HEK293 (cell line): ENCODE measurements around the gene USE1.

ENCODE experiments used
- SALL2 ChIP-seq: fragments of 450-650 bp; formaldehyde crosslinking; IDR thresholded peaks from 2 replicates; pipeline ENCODE4 v1.5.0; 2017; ENCODE audit warnings: missing biosample characterization, mild to moderate bottlenecking, missing genetic modification characterization, borderline replicate concordance
- SP2 ChIP-seq: fragments of 450-650 bp; formaldehyde crosslinking; IDR thresholded peaks from 2 replicates; pipeline ENCODE4 v1.5.1; 2016; ENCODE audit warnings: missing biosample characterization, missing genetic modification characterization
- ZBTB20 ChIP-seq: fragments of 450-650 bp; formaldehyde crosslinking; IDR thresholded peaks from 2 replicates; pipeline ENCODE4 v1.5.1; 2016; ENCODE audit warnings: missing biosample characterization, missing genetic modification characterization
- ZBTB7A ChIP-seq: fragments of 450-650 bp; formaldehyde crosslinking; IDR thresholded peaks from 2 replicates; pipeline ENCODE4 v1.5.1; 2016; ENCODE audit warnings: low read depth, missing biosample characterization, missing genetic modification characterization
- ZFP3 ChIP-seq: fragments of 450-650 bp; formaldehyde crosslinking; IDR thresholded peaks from 2 replicates; pipeline ENCODE4 v1.5.1; 2016; ENCODE audit warnings: low read depth, missing biosample characterization, missing genetic modification characterization
- ZNF133 ChIP-seq: fragments of 450-650 bp; formaldehyde crosslinking; IDR thresholded peaks from 2 replicates; pipeline ENCODE4 v1.5.1; 2016; ENCODE audit warnings: missing biosample characterization, missing genetic modification characterization
- ZNF146 ChIP-seq: fragments of 450-650 bp; formaldehyde crosslinking; IDR thresholded peaks from 2 replicates; pipeline ENCODE4 v1.5.1; 2016; ENCODE audit warnings: missing biosample characterization, missing genetic modification characterization
- ZNF19 ChIP-seq: fragments of 450-650 bp; formaldehyde crosslinking; IDR thresholded peaks from 2 replicates; pipeline ENCODE4; 2016; ENCODE audit warnings: missing biosample characterization, missing genetic modification characterization, low read depth
- ZNF426 ChIP-seq: fragments of 450-650 bp; formaldehyde crosslinking; IDR thresholded peaks from 2 replicates; pipeline ENCODE4 v1.5.1; 2017; ENCODE audit warnings: missing biosample characterization, missing genetic modification characterization, mild to moderate bottlenecking, inconsistent platforms, moderate library complexity
- ZNF544 ChIP-seq: fragments of 450-650 bp; formaldehyde crosslinking; IDR thresholded peaks from 2 replicates; pipeline ENCODE4 v1.5.0; 2017; ENCODE audit warnings: missing biosample characterization, missing genetic modification characterization
- ZNF610 ChIP-seq: fragments of 450-650 bp; formaldehyde crosslinking; IDR thresholded peaks from 2 replicates; pipeline ENCODE4 v1.5.1; 2016; ENCODE audit warnings: missing biosample characterization, missing genetic modification characterization, borderline replicate concordance
- ZNF677 ChIP-seq: fragments of 450-650 bp; IDR thresholded peaks from 2 replicates; pipeline ENCODE4 v1.5.0; 2018; ENCODE audit warnings: missing biosample characterization, mild to moderate bottlenecking, missing genetic modification characterization, moderate library complexity
- ZNF76 ChIP-seq: fragments of 450-650 bp; formaldehyde crosslinking; IDR thresholded peaks from 2 replicates; pipeline ENCODE4; 2016; ENCODE audit warnings: low read depth, missing biosample characterization, missing genetic modification characterization, borderline replicate concordance
- ZNF843 ChIP-seq: fragments of 450-650 bp; formaldehyde crosslinking; IDR thresholded peaks from 2 replicates; pipeline ENCODE4 v1.5.1; 2016; ENCODE audit warnings: missing biosample characterization, missing genetic modification characterization
- TF ChIP-seq, protein P1 (sequence below): fragments of 450-650 bp; formaldehyde crosslinking; IDR thresholded peaks from 2 replicates; pipeline ENCODE4 v1.5.1; 2016; ENCODE audit warnings: missing biosample characterization, missing genetic modification characterization
- TF ChIP-seq, protein P2 (sequence below): fragments of 450-650 bp; formaldehyde crosslinking; IDR thresholded peaks from 2 replicates; pipeline ENCODE4 v1.5.1; 2017; ENCODE audit warnings: missing biosample characterization, missing genetic modification characterization
- TF ChIP-seq, protein P3 (sequence below): fragments of 450-650 bp; IDR thresholded peaks from 2 replicates; pipeline ENCODE4 v1.5.1; 2018; ENCODE audit warnings: missing biosample characterization, missing genetic modification characterization
- TF ChIP-seq, protein P4 (sequence below): fragments of 450-650 bp; formaldehyde crosslinking; IDR thresholded peaks from 2 replicates; pipeline ENCODE4 v1.5.1; 2017; ENCODE audit warnings: missing biosample characterization, mild to moderate bottlenecking, missing genetic modification characterization, moderate library complexity
- TF ChIP-seq, protein P5 (sequence below): fragments of 450-650 bp; formaldehyde crosslinking; IDR thresholded peaks from 2 replicates; pipeline ENCODE4 v1.5.1; 2016; ENCODE audit warnings: missing biosample characterization, missing genetic modification characterization, low read depth
- TF ChIP-seq, protein P6 (sequence below): fragments of 450-650 bp; formaldehyde crosslinking; IDR thresholded peaks from 2 replicates; pipeline ENCODE4 v1.5.1; 2016; ENCODE audit warnings: missing biosample characterization, missing genetic modification characterization
- TF ChIP-seq, protein P7 (sequence below): fragments of 450-650 bp; formaldehyde crosslinking; IDR thresholded peaks from 2 replicates; pipeline ENCODE4 v1.5.1; 2016; ENCODE audit warnings: missing biosample characterization, missing genetic modification characterization

The USE1 gene

DNA sequence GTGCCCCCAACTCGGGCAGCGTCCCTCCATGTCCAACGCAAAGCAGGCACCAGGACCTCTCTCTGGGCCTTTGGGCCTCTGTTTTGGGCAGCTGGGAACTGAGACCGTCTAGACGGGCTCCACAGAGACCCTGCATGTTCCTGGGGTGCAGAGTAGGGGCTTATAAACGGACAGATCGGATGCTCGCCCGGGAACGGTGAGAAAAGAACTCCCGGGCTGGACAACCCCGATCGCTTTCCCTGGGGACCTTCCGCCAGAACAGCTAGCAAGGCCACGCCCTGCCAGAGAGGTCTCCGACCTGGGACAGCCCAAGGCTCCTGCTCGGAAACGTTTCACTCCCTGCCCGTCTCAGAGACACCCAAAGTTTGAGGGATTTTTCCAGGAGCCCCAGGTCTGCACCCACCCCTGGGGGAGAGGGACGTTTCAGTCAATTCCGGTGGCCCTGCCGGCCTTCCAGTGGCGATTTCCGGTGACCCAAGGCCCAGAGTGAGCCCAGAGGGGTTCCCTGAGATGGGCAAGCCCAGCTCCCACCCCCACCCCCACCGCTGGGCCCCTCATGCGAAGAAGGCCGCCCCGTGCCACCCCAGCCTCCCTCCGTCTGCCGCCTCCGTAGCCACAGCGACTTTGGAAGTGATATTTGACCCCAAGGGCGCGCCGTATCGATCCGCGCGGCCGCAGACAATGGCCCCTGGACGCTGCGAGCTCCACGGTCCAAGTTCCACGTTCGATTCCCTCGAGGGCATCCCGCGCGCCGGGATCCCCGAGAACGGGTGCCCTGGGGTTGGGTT, 28.9 kb downstream of the USE1 start (continued):
- TF ChIP-seq ZNF544 (tag by site-specific recombination): no peak
- TF ChIP-seq ZNF677 (tag by site-specific recombination): no peak
- TF ChIP-seq ZNF610: no peak
- TF ChIP-seq ZNF133 (tag by site-specific recombination): no peak
- TF ChIP-seq SP2: peak; percentile 33
- TF ChIP-seq, protein P1, sequence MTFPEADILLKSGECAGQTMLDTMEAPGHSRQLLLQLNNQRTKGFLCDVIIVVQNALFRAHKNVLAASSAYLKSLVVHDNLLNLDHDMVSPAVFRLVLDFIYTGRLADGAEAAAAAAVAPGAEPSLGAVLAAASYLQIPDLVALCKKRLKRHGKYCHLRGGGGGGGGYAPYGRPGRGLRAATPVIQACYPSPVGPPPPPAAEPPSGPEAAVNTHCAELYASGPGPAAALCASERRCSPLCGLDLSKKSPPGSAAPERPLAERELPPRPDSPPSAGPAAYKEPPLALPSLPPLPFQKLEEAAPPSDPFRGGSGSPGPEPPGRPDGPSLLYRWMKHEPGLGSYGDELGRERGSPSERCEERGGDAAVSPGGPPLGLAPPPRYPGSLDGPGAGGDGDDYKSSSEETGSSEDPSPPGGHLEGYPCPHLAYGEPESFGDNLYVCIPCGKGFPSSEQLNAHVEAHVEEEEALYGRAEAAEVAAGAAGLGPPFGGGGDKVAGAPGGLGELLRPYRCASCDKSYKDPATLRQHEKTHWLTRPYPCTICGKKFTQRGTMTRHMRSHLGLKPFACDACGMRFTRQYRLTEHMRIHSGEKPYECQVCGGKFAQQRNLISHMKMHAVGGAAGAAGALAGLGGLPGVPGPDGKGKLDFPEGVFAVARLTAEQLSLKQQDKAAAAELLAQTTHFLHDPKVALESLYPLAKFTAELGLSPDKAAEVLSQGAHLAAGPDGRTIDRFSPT (tag by site-specific recombination): 0 out of 2 replicates have a peak, but pooled peaks have one; percentile 42
- TF ChIP-seq ZNF146 (tag by site-specific recombination): no peak
- no peak for TF ChIP-seq ZNF76 (tag by site-specific recombination)
- TF ChIP-seq, protein P2, sequence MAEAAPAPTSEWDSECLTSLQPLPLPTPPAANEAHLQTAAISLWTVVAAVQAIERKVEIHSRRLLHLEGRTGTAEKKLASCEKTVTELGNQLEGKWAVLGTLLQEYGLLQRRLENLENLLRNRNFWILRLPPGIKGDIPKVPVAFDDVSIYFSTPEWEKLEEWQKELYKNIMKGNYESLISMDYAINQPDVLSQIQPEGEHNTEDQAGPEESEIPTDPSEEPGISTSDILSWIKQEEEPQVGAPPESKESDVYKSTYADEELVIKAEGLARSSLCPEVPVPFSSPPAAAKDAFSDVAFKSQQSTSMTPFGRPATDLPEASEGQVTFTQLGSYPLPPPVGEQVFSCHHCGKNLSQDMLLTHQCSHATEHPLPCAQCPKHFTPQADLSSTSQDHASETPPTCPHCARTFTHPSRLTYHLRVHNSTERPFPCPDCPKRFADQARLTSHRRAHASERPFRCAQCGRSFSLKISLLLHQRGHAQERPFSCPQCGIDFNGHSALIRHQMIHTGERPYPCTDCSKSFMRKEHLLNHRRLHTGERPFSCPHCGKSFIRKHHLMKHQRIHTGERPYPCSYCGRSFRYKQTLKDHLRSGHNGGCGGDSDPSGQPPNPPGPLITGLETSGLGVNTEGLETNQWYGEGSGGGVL (tag by site-specific recombination): peak; percentile 68
- TF ChIP-seq, protein P3, sequence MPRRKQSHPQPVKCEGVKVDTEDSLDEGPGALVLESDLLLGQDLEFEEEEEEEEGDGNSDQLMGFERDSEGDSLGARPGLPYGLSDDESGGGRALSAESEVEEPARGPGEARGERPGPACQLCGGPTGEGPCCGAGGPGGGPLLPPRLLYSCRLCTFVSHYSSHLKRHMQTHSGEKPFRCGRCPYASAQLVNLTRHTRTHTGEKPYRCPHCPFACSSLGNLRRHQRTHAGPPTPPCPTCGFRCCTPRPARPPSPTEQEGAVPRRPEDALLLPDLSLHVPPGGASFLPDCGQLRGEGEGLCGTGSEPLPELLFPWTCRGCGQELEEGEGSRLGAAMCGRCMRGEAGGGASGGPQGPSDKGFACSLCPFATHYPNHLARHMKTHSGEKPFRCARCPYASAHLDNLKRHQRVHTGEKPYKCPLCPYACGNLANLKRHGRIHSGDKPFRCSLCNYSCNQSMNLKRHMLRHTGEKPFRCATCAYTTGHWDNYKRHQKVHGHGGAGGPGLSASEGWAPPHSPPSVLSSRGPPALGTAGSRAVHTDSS: no peak
- no peak for TF ChIP-seq ZBTB7A
- TF ChIP-seq SALL2 (tag by site-specific recombination): no peak
- TF ChIP-seq ZBTB20 (tag by site-specific recombination): peak; percentile 86
- TF ChIP-seq, protein P4, sequence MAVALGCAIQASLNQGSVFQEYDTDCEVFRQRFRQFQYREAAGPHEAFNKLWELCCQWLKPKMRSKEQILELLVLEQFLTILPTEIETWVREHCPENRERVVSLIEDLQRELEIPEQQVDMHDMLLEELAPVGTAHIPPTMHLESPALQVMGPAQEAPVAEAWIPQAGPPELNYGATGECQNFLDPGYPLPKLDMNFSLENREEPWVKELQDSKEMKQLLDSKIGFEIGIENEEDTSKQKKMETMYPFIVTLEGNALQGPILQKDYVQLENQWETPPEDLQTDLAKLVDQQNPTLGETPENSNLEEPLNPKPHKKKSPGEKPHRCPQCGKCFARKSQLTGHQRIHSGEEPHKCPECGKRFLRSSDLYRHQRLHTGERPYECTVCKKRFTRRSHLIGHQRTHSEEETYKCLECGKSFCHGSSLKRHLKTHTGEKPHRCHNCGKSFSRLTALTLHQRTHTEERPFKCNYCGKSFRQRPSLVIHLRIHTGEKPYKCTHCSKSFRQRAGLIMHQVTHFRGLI (tag by site-specific recombination): no peak
- TF ChIP-seq, protein P5, sequence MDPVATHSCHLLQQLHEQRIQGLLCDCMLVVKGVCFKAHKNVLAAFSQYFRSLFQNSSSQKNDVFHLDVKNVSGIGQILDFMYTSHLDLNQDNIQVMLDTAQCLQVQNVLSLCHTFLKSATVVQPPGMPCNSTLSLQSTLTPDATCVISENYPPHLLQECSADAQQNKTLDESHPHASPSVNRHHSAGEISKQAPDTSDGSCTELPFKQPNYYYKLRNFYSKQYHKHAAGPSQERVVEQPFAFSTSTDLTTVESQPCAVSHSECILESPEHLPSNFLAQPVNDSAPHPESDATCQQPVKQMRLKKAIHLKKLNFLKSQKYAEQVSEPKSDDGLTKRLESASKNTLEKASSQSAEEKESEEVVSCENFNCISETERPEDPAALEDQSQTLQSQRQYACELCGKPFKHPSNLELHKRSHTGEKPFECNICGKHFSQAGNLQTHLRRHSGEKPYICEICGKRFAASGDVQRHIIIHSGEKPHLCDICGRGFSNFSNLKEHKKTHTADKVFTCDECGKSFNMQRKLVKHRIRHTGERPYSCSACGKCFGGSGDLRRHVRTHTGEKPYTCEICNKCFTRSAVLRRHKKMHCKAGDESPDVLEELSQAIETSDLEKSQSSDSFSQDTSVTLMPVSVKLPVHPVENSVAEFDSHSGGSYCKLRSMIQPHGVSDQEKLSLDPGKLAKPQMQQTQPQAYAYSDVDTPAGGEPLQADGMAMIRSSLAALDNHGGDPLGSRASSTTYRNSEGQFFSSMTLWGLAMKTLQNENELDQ (tag by site-specific recombination): no peak
- no peak for TF ChIP-seq ZNF843 (tag by site-specific recombination)
- TF ChIP-seq ZNF19 (tag by site-specific recombination): no peak
- TF ChIP-seq, protein P6, sequence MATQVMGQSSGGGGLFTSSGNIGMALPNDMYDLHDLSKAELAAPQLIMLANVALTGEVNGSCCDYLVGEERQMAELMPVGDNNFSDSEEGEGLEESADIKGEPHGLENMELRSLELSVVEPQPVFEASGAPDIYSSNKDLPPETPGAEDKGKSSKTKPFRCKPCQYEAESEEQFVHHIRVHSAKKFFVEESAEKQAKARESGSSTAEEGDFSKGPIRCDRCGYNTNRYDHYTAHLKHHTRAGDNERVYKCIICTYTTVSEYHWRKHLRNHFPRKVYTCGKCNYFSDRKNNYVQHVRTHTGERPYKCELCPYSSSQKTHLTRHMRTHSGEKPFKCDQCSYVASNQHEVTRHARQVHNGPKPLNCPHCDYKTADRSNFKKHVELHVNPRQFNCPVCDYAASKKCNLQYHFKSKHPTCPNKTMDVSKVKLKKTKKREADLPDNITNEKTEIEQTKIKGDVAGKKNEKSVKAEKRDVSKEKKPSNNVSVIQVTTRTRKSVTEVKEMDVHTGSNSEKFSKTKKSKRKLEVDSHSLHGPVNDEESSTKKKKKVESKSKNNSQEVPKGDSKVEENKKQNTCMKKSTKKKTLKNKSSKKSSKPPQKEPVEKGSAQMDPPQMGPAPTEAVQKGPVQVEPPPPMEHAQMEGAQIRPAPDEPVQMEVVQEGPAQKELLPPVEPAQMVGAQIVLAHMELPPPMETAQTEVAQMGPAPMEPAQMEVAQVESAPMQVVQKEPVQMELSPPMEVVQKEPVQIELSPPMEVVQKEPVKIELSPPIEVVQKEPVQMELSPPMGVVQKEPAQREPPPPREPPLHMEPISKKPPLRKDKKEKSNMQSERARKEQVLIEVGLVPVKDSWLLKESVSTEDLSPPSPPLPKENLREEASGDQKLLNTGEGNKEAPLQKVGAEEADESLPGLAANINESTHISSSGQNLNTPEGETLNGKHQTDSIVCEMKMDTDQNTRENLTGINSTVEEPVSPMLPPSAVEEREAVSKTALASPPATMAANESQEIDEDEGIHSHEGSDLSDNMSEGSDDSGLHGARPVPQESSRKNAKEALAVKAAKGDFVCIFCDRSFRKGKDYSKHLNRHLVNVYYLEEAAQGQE (tag by site-specific recombination): 0 out of 2 replicates have a peak, but pooled peaks have one; percentile 10
- TF ChIP-seq ZFP3: no peak
- TF ChIP-seq, protein P7, sequence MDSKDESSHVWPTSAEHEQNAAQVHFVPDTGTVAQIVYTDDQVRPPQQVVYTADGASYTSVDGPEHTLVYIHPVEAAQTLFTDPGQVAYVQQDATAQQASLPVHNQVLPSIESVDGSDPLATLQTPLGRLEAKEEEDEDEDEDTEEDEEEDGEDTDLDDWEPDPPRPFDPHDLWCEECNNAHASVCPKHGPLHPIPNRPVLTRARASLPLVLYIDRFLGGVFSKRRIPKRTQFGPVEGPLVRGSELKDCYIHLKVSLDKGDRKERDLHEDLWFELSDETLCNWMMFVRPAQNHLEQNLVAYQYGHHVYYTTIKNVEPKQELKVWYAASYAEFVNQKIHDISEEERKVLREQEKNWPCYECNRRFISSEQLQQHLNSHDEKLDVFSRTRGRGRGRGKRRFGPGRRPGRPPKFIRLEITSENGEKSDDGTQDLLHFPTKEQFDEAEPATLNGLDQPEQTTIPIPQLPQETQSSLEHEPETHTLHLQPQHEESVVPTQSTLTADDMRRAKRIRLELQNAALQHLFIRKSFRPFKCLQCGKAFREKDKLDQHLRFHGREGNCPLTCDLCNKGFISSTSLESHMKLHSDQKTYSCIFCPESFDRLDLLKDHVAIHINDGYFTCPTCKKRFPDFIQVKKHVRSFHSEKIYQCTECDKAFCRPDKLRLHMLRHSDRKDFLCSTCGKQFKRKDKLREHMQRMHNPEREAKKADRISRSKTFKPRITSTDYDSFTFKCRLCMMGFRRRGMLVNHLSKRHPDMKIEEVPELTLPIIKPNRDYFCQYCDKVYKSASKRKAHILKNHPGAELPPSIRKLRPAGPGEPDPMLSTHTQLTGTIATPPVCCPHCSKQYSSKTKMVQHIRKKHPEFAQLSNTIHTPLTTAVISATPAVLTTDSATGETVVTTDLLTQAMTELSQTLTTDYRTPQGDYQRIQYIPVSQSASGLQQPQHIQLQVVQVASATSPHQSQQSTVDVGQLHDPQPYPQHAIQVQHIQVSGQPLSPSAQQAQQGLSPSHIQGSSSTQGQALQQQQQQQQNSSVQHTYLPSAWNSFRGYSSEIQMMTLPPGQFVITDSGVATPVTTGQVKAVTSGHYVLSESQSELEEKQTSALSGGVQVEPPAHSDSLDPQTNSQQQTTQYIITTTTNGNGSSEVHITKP: peak; percentile 65
- TF ChIP-seq ZNF426: no peak
